LNCaP clone FGC (cell line): ENCODE results near the gene GLIPR1L1.
"Not testable (repeated sequence)": the region's sequence is repeated elsewhere in the genome, so short reads cannot be mapped to it uniquely, and the experiment has no call there.

Experiments
- DNase-seq: peaks from one replicate; pipeline ENCODE4 v3.0.0-alpha.2; 2011; ENCODE audit warnings: low read depth
- H3K4me3 ChIP-seq: 2 replicates; pipeline ENCODE4 v1.5.1; 2011; ENCODE audit warnings: mild to moderate bottlenecking, low read depth, low read length, control low read depth
- TF ChIP-seq, protein P1 (sequence below): IDR thresholded peaks from 2 replicates; pipeline ENCODE4 v1.5.1; 2012; ENCODE audit warnings: mild to moderate bottlenecking; ENCODE audit not compliant: control insufficient read depth, insufficient read depth; ENCODE audit errors: extremely low read depth

GLIPR1L1 gene

DNA sequence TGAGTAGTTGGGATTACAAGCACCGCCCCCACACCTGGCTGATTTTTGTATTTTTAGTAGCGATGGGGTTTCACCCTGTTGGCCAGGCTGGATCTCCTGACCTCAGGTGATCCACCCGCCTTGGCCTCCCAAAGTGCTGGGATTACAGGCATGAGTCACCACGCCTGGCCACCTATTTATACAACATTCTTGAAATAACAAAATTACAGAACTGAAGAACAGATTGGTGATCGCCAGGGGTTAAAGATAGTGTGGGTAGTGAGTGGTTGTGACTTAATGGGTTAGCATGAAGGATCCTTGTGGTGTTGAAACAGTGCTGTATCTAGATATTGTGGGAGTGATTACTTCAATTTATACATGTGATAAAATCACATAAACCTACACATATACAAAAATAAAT lies 7.4 kb downstream of the GLIPR1L1 start:
- DNase-seq, result no peak
- no peak overlapping the region for H3K4me3 ChIP-seq
- TF ChIP-seq, protein P1, sequence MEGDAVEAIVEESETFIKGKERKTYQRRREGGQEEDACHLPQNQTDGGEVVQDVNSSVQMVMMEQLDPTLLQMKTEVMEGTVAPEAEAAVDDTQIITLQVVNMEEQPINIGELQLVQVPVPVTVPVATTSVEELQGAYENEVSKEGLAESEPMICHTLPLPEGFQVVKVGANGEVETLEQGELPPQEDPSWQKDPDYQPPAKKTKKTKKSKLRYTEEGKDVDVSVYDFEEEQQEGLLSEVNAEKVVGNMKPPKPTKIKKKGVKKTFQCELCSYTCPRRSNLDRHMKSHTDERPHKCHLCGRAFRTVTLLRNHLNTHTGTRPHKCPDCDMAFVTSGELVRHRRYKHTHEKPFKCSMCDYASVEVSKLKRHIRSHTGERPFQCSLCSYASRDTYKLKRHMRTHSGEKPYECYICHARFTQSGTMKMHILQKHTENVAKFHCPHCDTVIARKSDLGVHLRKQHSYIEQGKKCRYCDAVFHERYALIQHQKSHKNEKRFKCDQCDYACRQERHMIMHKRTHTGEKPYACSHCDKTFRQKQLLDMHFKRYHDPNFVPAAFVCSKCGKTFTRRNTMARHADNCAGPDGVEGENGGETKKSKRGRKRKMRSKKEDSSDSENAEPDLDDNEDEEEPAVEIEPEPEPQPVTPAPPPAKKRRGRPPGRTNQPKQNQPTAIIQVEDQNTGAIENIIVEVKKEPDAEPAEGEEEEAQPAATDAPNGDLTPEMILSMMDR, result no peak

DNA sequence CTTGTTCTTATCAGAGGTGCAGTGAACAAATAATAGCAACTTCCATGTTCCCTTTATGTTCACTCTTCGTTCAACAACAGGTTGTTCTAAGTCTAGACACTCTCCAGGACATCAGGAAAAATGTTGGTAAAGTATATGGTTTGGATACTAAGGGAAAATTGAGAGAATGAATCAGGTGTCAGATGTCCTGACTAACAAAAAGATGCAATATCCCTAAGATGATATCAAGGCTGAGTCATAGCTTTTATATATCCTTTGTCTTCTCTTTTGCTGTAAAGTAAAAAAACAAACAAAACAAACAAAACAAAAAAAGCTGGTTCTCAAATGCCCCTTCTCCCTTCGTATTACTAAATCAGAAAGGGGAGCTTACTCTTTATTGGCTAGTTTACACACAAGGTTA lies 11.1 kb downstream of the GLIPR1L1 start:
- DNase-seq, result no peak

DNA sequence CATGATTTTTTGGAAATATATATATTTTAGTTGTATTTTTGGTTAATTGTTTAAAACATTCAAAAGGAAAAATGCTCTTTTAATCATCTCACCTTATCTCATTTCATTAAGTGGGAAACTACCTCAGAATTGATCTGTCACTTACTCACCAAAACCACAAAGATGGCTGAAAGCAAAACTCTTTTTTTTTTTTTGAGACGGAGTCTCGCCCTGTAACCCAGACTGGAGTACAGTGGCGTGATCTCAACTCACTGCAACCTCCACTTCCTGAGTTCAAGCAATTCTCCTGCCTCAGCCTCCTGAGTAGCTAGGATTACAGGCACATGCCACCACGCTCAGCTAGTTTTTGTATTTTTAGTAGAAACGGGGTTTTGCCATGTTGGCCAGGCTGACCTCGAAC lies 11.7 kb downstream of the GLIPR1L1 start:
- DNase-seq, H3K4me3 ChIP-seq: not testable (repeated sequence)

More for the DNA sequence above, 11.1 kb downstream of the GLIPR1L1 start:
- TF ChIP-seq, protein P1, result no peak
- H3K4me3 ChIP-seq, result no peak overlapping the region

DNA sequence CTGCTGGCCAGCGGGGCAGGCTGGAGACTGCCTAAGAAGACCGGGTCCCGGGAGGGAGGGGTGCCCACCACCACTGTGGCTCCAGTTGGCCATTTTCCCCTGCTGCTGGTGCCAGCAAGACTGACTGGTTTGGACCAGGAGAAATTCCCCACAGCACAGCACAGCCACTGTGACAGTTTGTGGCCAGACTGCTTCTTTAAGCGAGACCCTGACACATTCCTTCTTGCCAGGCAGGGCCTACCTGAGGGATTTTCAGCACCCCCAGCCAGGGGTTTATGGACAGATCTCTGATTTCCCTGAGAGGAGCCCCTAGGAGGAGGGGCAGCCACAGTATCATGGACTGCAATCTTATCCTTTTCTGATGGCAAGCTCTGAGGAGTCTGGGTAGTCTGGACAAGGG lies 15.5 kb downstream of the GLIPR1L1 start:
- H3K4me3 ChIP-seq, result no peak overlapping the region
- TF ChIP-seq, protein P1, result no peak

DNA sequence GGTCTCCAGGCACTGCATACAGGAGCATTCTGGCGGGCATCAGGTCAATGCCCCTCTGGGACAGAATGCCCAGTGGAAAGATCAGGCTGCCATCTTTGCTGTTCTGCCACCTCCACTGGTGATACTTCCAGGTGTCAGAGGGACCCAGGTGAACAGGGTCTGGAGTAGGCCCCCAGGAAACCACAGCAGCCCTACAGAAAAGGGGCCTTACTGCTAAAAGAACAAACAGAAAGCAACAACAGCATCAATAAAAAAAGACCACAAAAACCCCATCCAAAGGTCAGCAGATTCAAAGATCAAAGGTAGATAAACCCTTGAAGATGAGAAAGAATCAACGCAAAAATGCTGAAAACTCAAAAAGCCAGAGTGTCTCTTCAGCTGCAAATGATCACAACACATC lies 15.9 kb downstream of the GLIPR1L1 start:
- DNase-seq, result no peak
- TF ChIP-seq, protein P1, result no peak
- no peak overlapping the region for H3K4me3 ChIP-seq

More for the DNA sequence above, 15.5 kb downstream of the GLIPR1L1 start:
- DNase-seq, result no peak

DNA sequence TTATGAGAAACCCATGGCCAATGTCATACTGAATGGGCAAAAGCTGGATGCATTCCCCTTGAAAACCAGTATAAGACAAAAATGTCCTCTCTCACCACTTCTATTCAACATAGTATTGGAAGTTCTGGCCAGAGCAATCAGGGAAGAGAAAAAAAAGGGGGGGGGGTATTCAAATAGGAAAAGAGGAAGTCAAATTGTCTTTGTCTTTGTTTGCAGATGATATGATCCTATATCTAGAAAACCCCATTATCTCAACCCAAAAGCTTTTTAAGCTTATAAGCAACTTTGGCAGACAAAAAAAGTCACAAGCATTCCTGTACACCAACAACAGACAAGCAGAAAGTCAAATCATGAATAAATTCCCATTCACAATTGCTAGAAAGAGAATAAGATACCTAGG lies 19.5 kb downstream of the GLIPR1L1 start:
- H3K4me3 ChIP-seq, result no peak overlapping the region
- DNase-seq, result no peak
- TF ChIP-seq, protein P1, result no peak

DNA sequence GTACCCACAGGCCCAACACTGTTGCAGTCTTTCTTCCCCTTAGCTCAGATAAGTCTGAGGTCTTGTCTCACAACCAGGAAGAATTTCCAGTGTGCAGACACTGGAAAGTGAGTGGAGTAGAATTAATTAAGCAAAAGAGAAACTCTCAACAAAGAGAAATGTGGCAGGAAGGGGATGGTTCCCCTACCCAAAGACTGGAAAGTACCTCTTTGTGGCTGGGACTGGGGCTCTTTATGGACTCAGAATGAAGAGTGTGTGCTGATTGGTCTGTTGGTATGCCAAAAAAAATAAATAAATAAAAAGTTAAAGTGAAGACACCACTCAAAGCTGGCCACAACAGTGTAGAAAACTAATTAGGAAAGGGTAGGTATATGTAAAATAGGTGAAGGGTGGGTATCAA lies 26.4 kb downstream of the GLIPR1L1 start:
- no peak overlapping the region for H3K4me3 ChIP-seq
- no peak for DNase-seq
- TF ChIP-seq, protein P1, result no peak

DNA sequence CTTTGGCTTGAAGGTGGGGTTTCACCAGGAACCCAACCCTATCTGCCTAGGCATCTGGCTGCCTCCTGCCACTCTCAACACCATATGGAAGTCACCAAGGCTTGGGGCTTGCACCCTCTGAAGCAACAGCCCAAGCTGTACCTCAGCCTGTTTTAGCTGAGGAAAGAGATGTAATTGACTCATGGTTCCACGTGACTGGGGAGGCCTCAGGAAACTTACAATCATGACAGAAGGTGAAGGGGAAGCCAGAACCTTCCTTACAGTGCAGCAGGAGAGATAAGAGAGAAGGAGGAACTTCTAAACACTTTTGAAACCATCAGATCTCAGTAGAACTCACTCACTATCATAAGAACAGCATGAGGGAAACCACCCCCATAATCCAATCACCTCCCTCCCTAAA lies 26.9 kb downstream of the GLIPR1L1 start:
- TF ChIP-seq, protein P1, result no peak
- H3K4me3 ChIP-seq, result no peak overlapping the region
- DNase-seq, result no peak
